Fibroblast of lung (primary cell): ENCODE data around the gene OR1Q1.

Source experiments
- EZH2 ChIP-seq: IDR thresholded peaks from 2 replicates; pipeline ENCODE4 v1.5.1; 2012; ENCODE audit warnings: low read length, control low read depth, mild to moderate bottlenecking; ENCODE audit errors: missing control alignments
- TF ChIP-seq, protein P1 (sequence below), 2 donors: IDR thresholded peaks in 1 of 2; conservative IDR thresholded peaks in 1 of 2; 1 replicate in 1 of 2; 2 replicates in 1 of 2; pipeline ENCODE4 v1.5.1; 2011 to 2012; ENCODE audit warnings: low read length in 2 of 2, control low read depth in 1 of 2, inconsistent platforms in 1 of 2, low read depth in 1 of 2, mild to moderate bottlenecking in 1 of 2

DNA sequence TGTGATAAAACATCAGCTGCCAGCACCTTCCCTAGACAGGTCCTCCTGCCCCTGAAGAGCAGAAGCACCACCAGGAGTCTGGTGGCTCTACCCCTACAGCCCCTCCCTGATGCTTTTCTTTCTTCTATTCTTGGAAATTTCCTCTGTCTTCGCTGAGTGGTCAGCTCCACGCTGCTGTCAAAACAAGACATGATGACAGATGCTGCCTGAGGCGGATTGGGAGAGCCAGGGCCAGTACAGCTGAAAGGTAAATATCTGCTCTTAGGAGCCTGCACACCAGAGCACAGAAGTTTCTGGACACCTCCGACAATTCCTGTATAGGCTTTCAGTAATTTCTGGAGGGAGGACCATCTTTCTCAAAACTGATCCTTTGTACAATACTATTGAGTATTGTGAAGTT, 4.7 kb upstream of the OR1Q1 start:
- TF ChIP-seq, protein P1, sequence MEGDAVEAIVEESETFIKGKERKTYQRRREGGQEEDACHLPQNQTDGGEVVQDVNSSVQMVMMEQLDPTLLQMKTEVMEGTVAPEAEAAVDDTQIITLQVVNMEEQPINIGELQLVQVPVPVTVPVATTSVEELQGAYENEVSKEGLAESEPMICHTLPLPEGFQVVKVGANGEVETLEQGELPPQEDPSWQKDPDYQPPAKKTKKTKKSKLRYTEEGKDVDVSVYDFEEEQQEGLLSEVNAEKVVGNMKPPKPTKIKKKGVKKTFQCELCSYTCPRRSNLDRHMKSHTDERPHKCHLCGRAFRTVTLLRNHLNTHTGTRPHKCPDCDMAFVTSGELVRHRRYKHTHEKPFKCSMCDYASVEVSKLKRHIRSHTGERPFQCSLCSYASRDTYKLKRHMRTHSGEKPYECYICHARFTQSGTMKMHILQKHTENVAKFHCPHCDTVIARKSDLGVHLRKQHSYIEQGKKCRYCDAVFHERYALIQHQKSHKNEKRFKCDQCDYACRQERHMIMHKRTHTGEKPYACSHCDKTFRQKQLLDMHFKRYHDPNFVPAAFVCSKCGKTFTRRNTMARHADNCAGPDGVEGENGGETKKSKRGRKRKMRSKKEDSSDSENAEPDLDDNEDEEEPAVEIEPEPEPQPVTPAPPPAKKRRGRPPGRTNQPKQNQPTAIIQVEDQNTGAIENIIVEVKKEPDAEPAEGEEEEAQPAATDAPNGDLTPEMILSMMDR (conservative IDR thresholded peaks at IDR 0.05 in 1 of 2, IDR thresholded peaks at IDR 0.05 in 1 of 2; ENCODE audit: low read depth in 1 of 2, low read length in 2 of 2) = no peak
- no peak for TF ChIP-seq EZH2
